Measurements from ENCODE around the gene YWHAQ.

YWHAQ gene

GRCh38 chr2:9630736-9631552 lies at the start of gene YWHAQ:
TSS of gene YWHAQ (minus strand) at chr2:9630997. CDS start at chr2:9630452, 545 bp downstream.
- peak; percentile 93 for DNase-seq (ENCODE audit: low read depth)

- DNase-seq (ENCODE audit: low read depth), result no peak
These were observed 49.3 kb upstream of the YWHAQ start for GRCh38 chr2:9680082-9680481.

- DNase-seq (ENCODE audit: low read depth), result no peak
These were observed 48.4 kb upstream of the YWHAQ start for GRCh38 chr2:9679218-9679617.

GRCh38 chr2:9678544-9678943 lies 47.7 kb upstream of the YWHAQ start:
- no peak for DNase-seq (ENCODE audit: low read depth)

GRCh38 chr2:9675415-9676351 lies 44.9 kb upstream of the YWHAQ start:
- DNase-seq (ENCODE audit: low read depth), result no peak

- DNase-seq (ENCODE audit: low read depth), result no peak
These were observed 44.2 kb upstream of the YWHAQ start for GRCh38 chr2:9674891-9675414.

- no peak for DNase-seq (ENCODE audit: low read depth)
These were observed 43.2 kb upstream of the YWHAQ start for GRCh38 chr2:9673914-9674481.

- no peak for DNase-seq (ENCODE audit: low read depth)
These were observed 38.0 kb upstream of the YWHAQ start for GRCh38 chr2:9668687-9669345.

- DNase-seq (ENCODE audit: low read depth), result no peak
These were observed 37.0 kb upstream of the YWHAQ start for GRCh38 chr2:9667826-9668225.

GRCh38 chr2:9666306-9666705 lies 35.5 kb upstream of the YWHAQ start:
- no peak for DNase-seq (ENCODE audit: low read depth)

GRCh38 chr2:9665898-9666297 lies 35.1 kb upstream of the YWHAQ start:
- no peak for DNase-seq (ENCODE audit: low read depth)

GRCh38 chr2:9664365-9664764 lies 33.6 kb upstream of the YWHAQ start:
- no peak for DNase-seq (ENCODE audit: low read depth)

GRCh38 chr2:9663008-9663879 lies 32.4 kb upstream of the YWHAQ start:
- DNase-seq (ENCODE audit: low read depth), result no peak

- DNase-seq (ENCODE audit: low read depth), result no peak
These were observed 30.5 kb upstream of the YWHAQ start for GRCh38 chr2:9661261-9661660.

GRCh38 chr2:9660781-9661180 lies 30.0 kb upstream of the YWHAQ start:
- DNase-seq (ENCODE audit: low read depth), result no peak

GRCh38 chr2:9660154-9660553 lies 29.4 kb upstream of the YWHAQ start:
- DNase-seq (ENCODE audit: low read depth), result no peak

GRCh38 chr2:9658972-9659371 lies 28.2 kb upstream of the YWHAQ start:
- no peak for DNase-seq (ENCODE audit: low read depth)

- DNase-seq (ENCODE audit: low read depth), result no peak
These were observed 26.9 kb upstream of the YWHAQ start for GRCh38 chr2:9657731-9658130.

GRCh38 chr2:9657083-9657482 lies 26.3 kb upstream of the YWHAQ start:
- no peak for DNase-seq (ENCODE audit: low read depth)

GRCh38 chr2:9656270-9656766 lies 25.5 kb upstream of the YWHAQ start:
- DNase-seq (ENCODE audit: low read depth), result peak; percentile 24

All from stimulated activated CD8-positive, alpha-beta memory T cell treated with anti-CD3 and anti-CD28 coated beads, Interleukin-7, amount 100 ng/mL, for 24 hours (primary cell).